Progenitor cell of endocrine pancreas (in vitro differentiated cells): ENCODE measurements around the gene LOXHD1. TPM values are rescaled to one million over a fixed set of nuclear protein-coding genes. Genes with fewer than 3 reads are reported as not detected.

Experiments
- DNase-seq: peaks from one replicate; pipeline ENCODE4 v3.0.0; 2021; ENCODE audit warnings: low spot score; ENCODE audit not compliant: unreplicated experiment
- H3K27ac Mint-ChIP-seq: 2 replicates; pipeline ENCODE4 v1.8.0; 2021; ENCODE audit warnings: mild to moderate bottlenecking, moderate library complexity, mixed read lengths
- H3K27me3 Mint-ChIP-seq: 2 replicates; pipeline ENCODE4 v1.8.0; 2021; ENCODE audit warnings: mixed read lengths
- H3K36me3 Mint-ChIP-seq: 2 replicates; pipeline ENCODE4 v1.8.0; 2022; ENCODE audit warnings: mixed read lengths; ENCODE audit not compliant: insufficient read depth
- H3K4me1 Mint-ChIP-seq: 2 replicates; pipeline ENCODE4 v1.8.0; 2021; ENCODE audit warnings: low read depth, mixed read lengths
- H3K4me3 Mint-ChIP-seq: 2 replicates; pipeline ENCODE4 v1.8.0; 2021; ENCODE audit warnings: low read depth, mild to moderate bottlenecking, moderate library complexity, mixed read lengths
- H3K9me3 Mint-ChIP-seq: 2 replicates; pipeline ENCODE4 v1.8.0; 2021; ENCODE audit warnings: low read depth, mixed read lengths
- total RNA-seq: library from RNA; stranded (reverse); gene quantifications from 2 replicates; pipeline ENCODE4 v1.2.1, GENCODE V29; 2021
- TF ChIP-seq, protein P1 (sequence below): fragments of 200-600 bp; sonication (generic); IDR thresholded peaks from one replicate; pipeline ENCODE4 v1.5.0; 2021; ENCODE audit warnings: antibody characterized with exemption, mild to moderate bottlenecking; ENCODE audit not compliant: unreplicated experiment

Gene LOXHD1
- total RNA-seq, 1 donor from 2014 or later: 0.36 TPM

DNA sequence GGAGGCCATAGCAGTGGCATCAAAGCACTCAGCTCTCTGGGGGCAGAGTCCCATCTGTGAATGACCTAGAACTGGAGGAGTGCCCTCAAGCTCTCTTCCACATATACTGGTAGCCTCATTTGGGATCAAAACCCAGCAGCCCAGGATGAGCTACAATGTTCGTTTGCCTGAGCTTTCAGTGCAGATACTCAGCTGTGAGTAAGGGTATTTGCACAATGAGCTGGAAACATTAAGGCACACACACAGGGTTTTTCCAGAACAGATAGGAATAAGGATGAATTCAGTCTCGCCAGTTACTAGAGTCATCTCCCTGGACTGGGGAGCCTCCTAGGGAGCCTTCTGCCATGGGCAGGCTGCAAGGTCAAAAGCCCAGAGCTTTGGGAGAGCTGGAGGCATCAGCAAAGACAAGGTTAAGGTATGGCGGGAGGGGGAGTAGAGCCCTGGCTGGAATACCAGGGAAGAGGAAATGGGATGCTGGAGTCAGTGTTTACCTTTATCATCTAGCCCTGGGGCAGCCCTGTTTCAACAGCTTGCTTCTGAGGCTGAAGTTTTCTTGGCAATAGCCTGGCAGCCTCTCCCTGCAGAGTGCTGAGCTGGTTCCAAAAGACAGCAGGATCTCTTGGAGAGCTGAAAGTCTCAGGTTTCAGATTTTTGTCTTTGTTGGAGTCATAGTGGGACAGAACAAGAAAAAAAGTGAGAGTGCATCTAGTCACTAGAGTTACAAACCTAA is 187.7 kb downstream of the LOXHD1 start:
- Mint-ChIP-seq H3K4me1 (peaks cover 7% of the 10 kb centered on the region), H3K36me3 (no peaks in the 10 kb centered on the region), H3K27ac (peak overlapping the region; percentile 77), H3K9me3 (no peaks in the 10 kb centered on the region), H3K4me3 (no peak overlapping the region), H3K27me3 (peaks cover 45% of the 10 kb centered on the region)
- TF ChIP-seq, protein P1, sequence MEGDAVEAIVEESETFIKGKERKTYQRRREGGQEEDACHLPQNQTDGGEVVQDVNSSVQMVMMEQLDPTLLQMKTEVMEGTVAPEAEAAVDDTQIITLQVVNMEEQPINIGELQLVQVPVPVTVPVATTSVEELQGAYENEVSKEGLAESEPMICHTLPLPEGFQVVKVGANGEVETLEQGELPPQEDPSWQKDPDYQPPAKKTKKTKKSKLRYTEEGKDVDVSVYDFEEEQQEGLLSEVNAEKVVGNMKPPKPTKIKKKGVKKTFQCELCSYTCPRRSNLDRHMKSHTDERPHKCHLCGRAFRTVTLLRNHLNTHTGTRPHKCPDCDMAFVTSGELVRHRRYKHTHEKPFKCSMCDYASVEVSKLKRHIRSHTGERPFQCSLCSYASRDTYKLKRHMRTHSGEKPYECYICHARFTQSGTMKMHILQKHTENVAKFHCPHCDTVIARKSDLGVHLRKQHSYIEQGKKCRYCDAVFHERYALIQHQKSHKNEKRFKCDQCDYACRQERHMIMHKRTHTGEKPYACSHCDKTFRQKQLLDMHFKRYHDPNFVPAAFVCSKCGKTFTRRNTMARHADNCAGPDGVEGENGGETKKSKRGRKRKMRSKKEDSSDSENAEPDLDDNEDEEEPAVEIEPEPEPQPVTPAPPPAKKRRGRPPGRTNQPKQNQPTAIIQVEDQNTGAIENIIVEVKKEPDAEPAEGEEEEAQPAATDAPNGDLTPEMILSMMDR: no peak
- DNase-seq: no peak

DNA sequence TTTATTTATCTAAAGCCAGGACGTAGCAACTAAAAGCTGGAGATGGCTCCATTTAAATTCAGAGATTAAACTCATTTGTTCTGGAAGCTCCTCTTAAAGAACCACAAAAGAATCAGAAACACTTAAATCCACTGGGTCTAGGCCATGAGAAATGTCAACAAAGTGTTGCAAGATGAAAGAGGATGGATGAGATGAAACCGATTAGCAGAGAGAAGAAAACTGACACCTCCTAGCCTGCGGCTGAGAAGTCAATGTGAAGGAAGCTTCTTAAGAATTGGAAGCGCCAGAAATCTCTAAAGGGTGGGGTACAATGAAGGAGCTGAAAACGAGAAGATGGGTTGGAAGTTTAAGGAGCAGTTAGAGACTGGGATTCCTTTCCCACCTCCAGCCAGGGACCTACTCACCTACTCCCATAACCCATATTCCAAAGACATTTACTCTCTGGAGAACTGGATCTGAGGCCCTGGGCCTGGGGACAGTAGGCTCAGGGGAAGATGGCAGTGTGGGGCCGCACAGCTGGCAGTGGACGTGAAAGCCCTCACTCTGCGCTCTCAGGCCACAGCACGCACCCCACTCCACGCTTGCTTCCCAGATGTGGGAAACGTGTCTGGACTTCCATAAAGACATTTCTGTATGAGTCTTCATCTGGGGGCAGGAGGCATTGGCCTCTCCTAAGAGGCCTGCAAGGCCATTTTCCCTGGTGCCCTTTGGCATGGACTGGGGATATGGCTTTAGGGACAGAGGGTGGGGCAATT is 188.4 kb downstream of the LOXHD1 start:
- TF ChIP-seq, protein P1: no peak
- Mint-ChIP-seq H3K36me3 (no peaks in the 10 kb centered on the region), H3K4me1 (peaks cover 9% of the 10 kb centered on the region), H3K27ac (no peak overlapping the region), H3K27me3 (peaks cover 45% of the 10 kb centered on the region), H3K9me3 (no peaks in the 10 kb centered on the region), H3K4me3 (no peak overlapping the region)
- no peak for DNase-seq

DNA sequence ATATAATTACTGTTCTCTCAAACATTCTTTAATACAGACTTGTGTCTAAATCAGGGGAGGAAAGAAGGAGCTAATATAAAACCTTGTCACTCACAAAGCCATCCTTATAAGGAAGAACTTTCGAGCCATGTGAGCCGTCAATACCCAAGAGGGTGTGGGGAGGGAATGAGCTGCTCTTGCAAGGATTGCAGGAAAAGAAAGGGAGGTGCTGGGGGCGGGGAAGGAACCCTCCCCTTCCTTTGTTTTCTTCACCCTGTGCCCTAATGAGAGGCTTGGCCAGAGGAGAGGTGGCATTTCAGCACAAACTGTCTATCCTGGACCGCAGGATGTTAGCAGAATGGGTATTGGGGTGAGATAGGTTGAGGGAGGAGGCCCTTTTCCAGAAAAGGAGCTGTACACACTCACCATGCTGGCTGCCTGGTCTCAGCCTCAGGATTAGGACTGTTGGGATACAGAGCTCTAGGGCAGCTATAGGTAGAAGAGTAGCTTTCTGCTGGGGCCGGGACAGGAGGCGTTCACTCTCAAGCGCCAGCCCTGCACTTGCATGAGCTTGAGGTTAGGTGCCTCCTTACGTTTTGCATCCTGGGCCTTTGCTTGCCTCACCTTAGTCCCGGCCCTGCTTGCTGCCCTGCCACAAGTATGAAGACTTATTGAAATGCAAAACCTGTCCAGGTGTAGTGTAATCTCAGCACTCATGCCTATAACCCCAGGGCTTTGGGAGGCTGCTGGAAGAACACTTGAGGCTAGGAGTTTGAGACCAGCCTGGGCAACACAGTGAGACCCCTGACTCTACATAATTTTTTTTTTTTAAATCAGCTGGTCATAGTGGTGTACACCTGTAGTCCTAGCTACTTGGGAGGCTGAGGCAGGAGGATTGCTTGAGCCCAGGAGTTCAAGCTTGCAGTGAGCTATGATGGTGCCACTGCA is 190.5 kb downstream of the LOXHD1 start:
- H3K36me3 Mint-ChIP-seq: no peaks in the 10 kb centered on the region
- DNase-seq: no peak
- H3K9me3 Mint-ChIP-seq: no peaks in the 10 kb centered on the region
- TF ChIP-seq, protein P1: no peak
- H3K4me3 Mint-ChIP-seq: no peak overlapping the region
- H3K27me3 Mint-ChIP-seq: peaks cover 40% of the 10 kb centered on the region
- no peak overlapping the region for H3K27ac Mint-ChIP-seq
- peaks cover 9% of the 10 kb centered on the region for H3K4me1 Mint-ChIP-seq

DNA sequence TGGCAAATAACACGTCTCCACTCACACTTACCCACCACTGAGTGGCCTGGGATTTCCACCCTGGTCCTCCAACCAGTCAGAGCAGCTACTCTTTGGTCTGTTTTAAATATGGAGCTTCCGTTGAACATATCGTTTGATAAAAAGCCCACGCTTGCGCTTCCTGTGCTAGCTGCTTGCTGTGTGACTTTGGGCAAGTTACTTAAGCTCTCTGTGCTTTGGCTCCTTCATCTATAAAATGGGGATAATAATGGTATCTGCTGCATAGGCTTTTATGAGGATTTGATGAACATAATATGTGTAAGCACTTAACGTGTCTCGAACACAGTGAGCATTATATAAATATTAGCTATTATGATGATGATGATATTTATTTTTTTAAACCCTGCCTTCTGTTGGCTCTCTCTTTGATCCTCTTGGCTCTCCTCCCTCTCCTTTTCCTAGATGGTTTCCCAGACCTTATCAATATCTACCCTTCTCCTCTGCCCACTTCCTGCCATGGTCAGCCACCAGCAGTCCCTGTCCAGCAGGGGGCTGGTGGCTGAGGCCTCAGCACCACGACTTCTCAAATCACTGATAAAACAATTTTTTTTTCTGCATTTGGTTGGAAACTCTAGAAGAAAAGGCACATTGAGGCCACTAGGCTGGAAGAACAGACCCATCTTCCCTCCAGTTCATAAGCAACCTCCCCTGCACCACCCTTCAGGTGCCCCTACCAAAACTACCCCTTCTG is 191.9 kb downstream of the LOXHD1 start:
- H3K36me3 Mint-ChIP-seq: no peaks in the 10 kb centered on the region
- peaks cover 26% of the 10 kb centered on the region for H3K27me3 Mint-ChIP-seq
- TF ChIP-seq, protein P1: peak; percentile 42
- H3K4me1 Mint-ChIP-seq: peaks cover 9% of the 10 kb centered on the region
- no peak for DNase-seq
- H3K4me3 Mint-ChIP-seq: no peak overlapping the region
- no peak overlapping the region for H3K27ac Mint-ChIP-seq
- H3K9me3 Mint-ChIP-seq: no peaks in the 10 kb centered on the region
